ENCODE data around the gene DZIP3. TPM values are rescaled to one million over a fixed set of nuclear protein-coding genes. Genes with fewer than 3 reads are reported as not detected.

Gene DZIP3
- total and polyA plus RNA-seq, 10 of the 15 experiments (the other 5 are each of a cell fraction or from before 2014, with no cell fraction given): 4.3 to 15.6 (median 9.2) TPM

DNA sequence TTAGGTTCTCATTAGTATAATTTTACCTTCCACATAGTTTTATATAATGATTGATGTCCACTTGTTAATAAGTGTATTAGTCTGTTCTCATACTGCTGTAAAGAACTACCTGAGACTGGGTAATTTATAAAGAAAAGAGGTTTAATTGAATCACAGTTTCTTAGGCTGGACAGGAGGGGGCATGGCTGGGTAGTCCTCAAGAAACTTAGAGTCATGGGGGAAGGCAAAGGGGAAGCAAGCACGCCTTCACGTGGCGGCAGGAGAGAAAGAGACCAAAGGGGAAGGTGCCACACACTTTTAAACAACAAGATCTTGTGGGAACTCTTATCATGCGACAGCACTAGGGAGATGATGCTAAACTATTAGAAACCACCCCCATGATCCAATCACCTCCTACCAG lies 19.2 kb downstream of the DZIP3 start:
- POLR2A ChIA-PET: no interaction called here
- ATAC-seq: no peak

More for the DNA sequence above, 19.2 kb downstream of the DZIP3 start:
- Histone ChIP-seq H4K20me1 (ENCODE audit: control insufficient read depth, insufficient read depth) (no peaks in the 10 kb centered on the region), H3K4me1 (ENCODE audit: control insufficient read depth, insufficient read depth, low read length) (peaks cover 3% of the 10 kb centered on the region; the same call in 1 of the 2 replicates), H3K27me3 (replicated peaks in 1 of 2; ENCODE audit: control insufficient read depth in 2 of 2, insufficient read depth in 2 of 2, low read length in 1 of 2) (no peaks in the 10 kb centered on the region), H3K4me3 (no peak overlapping the region), H3K27ac (ENCODE audit: control insufficient read depth, insufficient read depth) (no peak overlapping the region), H3K4me2 (ENCODE audit: control insufficient read depth, insufficient read depth) (no peak overlapping the region), H3K9me3 (replicated peaks; ENCODE audit: control insufficient read depth, insufficient read depth, low read length) (no peaks in the 10 kb centered on the region), H2AFZ (ENCODE audit: control insufficient read depth, low read depth, low read length) (no peak overlapping the region), H3K9ac (ENCODE audit: control insufficient read depth, insufficient read depth, low read length) (no peak overlapping the region), H3K79me2 (ENCODE audit: control insufficient read depth, insufficient read depth, low read length) (no peaks in the 10 kb centered on the region), H3K36me3 (ENCODE audit: control insufficient read depth in 2 of 2, insufficient read depth in 2 of 2, low read length in 1 of 2) (peaks cover 0 to 4% of the 10 kb centered on the region in 2 experiments; a peak in 1 of 4 replicates)
- in situ Hi-C loops (cut with MboI): no loop called here
- FAIRE-seq (no peak), DNase-seq (ENCODE audit: low read depth, low spot score) (no peak)
- intact Hi-C loops (cut with micrococcal nuclease; ENCODE audit: unreplicated experiment): no loop called here
- no TSS peak for BruUV-seq (replicated peaks)
- ChIA-PET RAD21 (ENCODE audit: unreplicated experiment) (no interaction called here), SMC1A (ENCODE audit: uncharacterized antibody, unreplicated experiment) (no interaction called here), CTCF (no interaction called here)
- WGBS (ENCODE audit: insufficient coverage, insufficient replicate concordance, low lambda C conversion rate, missing lambda C conversion rate): 97% methylated on average over 4 of the region's 4 CpGs
- TF ChIP-seq, protein P1, sequence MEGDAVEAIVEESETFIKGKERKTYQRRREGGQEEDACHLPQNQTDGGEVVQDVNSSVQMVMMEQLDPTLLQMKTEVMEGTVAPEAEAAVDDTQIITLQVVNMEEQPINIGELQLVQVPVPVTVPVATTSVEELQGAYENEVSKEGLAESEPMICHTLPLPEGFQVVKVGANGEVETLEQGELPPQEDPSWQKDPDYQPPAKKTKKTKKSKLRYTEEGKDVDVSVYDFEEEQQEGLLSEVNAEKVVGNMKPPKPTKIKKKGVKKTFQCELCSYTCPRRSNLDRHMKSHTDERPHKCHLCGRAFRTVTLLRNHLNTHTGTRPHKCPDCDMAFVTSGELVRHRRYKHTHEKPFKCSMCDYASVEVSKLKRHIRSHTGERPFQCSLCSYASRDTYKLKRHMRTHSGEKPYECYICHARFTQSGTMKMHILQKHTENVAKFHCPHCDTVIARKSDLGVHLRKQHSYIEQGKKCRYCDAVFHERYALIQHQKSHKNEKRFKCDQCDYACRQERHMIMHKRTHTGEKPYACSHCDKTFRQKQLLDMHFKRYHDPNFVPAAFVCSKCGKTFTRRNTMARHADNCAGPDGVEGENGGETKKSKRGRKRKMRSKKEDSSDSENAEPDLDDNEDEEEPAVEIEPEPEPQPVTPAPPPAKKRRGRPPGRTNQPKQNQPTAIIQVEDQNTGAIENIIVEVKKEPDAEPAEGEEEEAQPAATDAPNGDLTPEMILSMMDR (IDR thresholded peaks at IDR 0.05 in 2 of 3, conservative IDR thresholded peaks at IDR 0.05 in 1 of 3; ENCODE audit: control insufficient read depth in 2 of 3, extremely low read depth in 1 of 3, insufficient read depth in 1 of 3, low read depth in 3 of 3, low read length in 3 of 3): no peak
- TF ChIP-seq GABPA (IDR thresholded peaks at IDR 0.05; ENCODE audit: low read depth) (no peak), CBX3 (IDR thresholded peaks at IDR 0.05; ENCODE audit: borderline replicate concordance, low read depth) (no peak), TARDBP (IDR thresholded peaks at IDR 0.05; ENCODE audit: borderline replicate concordance) (no peak), FOXM1 (IDR thresholded peaks at IDR 0.05; ENCODE audit: low read depth, low read length) (no peak), NR2C1 (IDR thresholded peaks at IDR 0.05) (no peak), ZZZ3 (IDR thresholded peaks at IDR 0.05; ENCODE audit: control insufficient read depth, insufficient read length, low read depth) (no peak), SREBF1 (IDR thresholded peaks at IDR 0.05; ENCODE audit: low read length) (no peak), SPI1 (IDR thresholded peaks at IDR 0.05; ENCODE audit: borderline replicate concordance, insufficient read depth, low read depth, low read length) (no peak), PAX8 (IDR thresholded peaks at IDR 0.05) (no peak), ZNF622 (IDR thresholded peaks at IDR 0.05) (no peak), NR2F1 (conservative IDR thresholded peaks at IDR 0.05) (no peak), BHLHE40 (IDR thresholded peaks at IDR 0.05; ENCODE audit: borderline replicate concordance in 1 of 2, low read depth in 2 of 2, low read length in 1 of 2) (no peak), SP1 (IDR thresholded peaks at IDR 0.05; ENCODE audit: low read depth, low read length) (no peak), TCF3 (IDR thresholded peaks at IDR 0.05; ENCODE audit: borderline replicate concordance, insufficient read depth, low read depth, low read length) (no peak), MYB (IDR thresholded peaks at IDR 0.05; ENCODE audit: borderline replicate concordance, low read depth, low read length) (no peak), ASH2L (IDR thresholded peaks at IDR 0.05; ENCODE audit: borderline replicate concordance, low read depth) (no peak)
- TF ChIP-seq, protein P2, sequence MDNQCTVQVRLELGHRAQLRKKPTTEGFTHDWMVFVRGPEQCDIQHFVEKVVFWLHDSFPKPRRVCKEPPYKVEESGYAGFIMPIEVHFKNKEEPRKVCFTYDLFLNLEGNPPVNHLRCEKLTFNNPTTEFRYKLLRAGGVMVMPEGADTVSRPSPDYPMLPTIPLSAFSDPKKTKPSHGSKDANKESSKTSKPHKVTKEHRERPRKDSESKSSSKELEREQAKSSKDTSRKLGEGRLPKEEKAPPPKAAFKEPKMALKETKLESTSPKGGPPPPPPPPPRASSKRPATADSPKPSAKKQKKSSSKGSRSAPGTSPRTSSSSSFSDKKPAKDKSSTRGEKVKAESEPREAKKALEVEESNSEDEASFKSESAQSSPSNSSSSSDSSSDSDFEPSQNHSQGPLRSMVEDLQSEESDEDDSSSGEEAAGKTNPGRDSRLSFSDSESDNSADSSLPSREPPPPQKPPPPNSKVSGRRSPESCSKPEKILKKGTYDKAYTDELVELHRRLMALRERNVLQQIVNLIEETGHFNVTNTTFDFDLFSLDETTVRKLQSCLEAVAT (IDR thresholded peaks at IDR 0.05): no peak
